ENCODE measurements around the gene RAVER1. TPM values are rescaled to one million over a fixed set of nuclear protein-coding genes. Genes with fewer than 3 reads are reported as not detected.

The RAVER1 gene
- total and polyA plus RNA-seq, 2 of the 13 experiments (the other 11 are each of a cell fraction or from before 2014, with no cell fraction given), result 3.6 to 7.9 TPM

GRCh38 chr19:10335352-10335985 is 2.1 kb upstream of the RAVER1 start (continued):
- TF ChIP-seq, protein P1, sequence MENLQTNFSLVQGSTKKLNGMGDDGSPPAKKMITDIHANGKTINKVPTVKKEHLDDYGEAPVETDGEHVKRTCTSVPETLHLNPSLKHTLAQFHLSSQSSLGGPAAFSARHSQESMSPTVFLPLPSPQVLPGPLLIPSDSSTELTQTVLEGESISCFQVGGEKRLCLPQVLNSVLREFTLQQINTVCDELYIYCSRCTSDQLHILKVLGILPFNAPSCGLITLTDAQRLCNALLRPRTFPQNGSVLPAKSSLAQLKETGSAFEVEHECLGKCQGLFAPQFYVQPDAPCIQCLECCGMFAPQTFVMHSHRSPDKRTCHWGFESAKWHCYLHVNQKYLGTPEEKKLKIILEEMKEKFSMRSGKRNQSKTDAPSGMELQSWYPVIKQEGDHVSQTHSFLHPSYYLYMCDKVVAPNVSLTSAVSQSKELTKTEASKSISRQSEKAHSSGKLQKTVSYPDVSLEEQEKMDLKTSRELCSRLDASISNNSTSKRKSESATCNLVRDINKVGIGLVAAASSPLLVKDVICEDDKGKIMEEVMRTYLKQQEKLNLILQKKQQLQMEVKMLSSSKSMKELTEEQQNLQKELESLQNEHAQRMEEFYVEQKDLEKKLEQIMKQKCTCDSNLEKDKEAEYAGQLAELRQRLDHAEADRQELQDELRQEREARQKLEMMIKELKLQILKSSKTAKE (CRISPR knock-in tag; IDR thresholded peaks at IDR 0.05; ENCODE audit: borderline replicate concordance), result 0 out of 2 replicates have a peak, but pooled peaks have one; percentile 47
- TF ChIP-seq HMG20B (CRISPR knock-in tag; conservative IDR thresholded peaks at IDR 0.05) (no peak), ZNF263 (CRISPR knock-in tag; IDR thresholded peaks at IDR 0.05) (peak; percentile 81), MED8 (CRISPR knock-in tag; IDR thresholded peaks at IDR 0.05; ENCODE audit: insufficient replicate concordance) (no peak), CBX2 (IDR thresholded peaks at IDR 0.05; ENCODE audit: low read depth, low read length) (no peak), CBX2 (CRISPR knock-in tag; IDR thresholded peaks at IDR 0.05; ENCODE audit: low read depth) (no peak), MTA1 (CRISPR knock-in tag; IDR thresholded peaks at IDR 0.05; ENCODE audit: borderline replicate concordance) (0 out of 2 replicates have a peak, but pooled peaks have one; percentile 31), NR2F6 (IDR thresholded peaks at IDR 0.05) (no peak), NR2F6 (CRISPR knock-in tag; IDR thresholded peaks at IDR 0.05) (peak; percentile 51; the same call in 1 of the 2 replicates), PHF20 (CRISPR knock-in tag; IDR thresholded peaks at IDR 0.05) (no peak), ZNF629 (CRISPR knock-in tag; conservative IDR thresholded peaks at IDR 0.05) (no peak), ZNF143 (CRISPR knock-in tag; IDR thresholded peaks at IDR 0.05) (no peak), CENPX (CRISPR knock-in tag; IDR thresholded peaks at IDR 0.05) (no peak), KMT2B (CRISPR knock-in tag; IDR thresholded peaks at IDR 0.05) (no peak), ZNF749 (CRISPR knock-in tag; IDR thresholded peaks at IDR 0.05; ENCODE audit: borderline replicate concordance) (no peak), ZBTB38 (CRISPR knock-in tag; IDR thresholded peaks at IDR 0.05) (no peak), ATF1 (CRISPR knock-in tag; IDR thresholded peaks at IDR 0.05) (no peak), SRSF4 (IDR thresholded peaks at IDR 0.05; ENCODE audit: low read depth, low read length, poor library complexity, severe bottlenecking) (no peak), ZNF7 (CRISPR knock-in tag; IDR thresholded peaks at IDR 0.05) (no peak), NKX3-1 (CRISPR knock-in tag; IDR thresholded peaks at IDR 0.05) (no peak), ZSCAN29 (CRISPR knock-in tag; conservative IDR thresholded peaks at IDR 0.05) (no peak), ARHGAP35 (CRISPR knock-in tag; IDR thresholded peaks at IDR 0.05; ENCODE audit: borderline replicate concordance) (no peak)
- TF ChIP-seq, protein P2, sequence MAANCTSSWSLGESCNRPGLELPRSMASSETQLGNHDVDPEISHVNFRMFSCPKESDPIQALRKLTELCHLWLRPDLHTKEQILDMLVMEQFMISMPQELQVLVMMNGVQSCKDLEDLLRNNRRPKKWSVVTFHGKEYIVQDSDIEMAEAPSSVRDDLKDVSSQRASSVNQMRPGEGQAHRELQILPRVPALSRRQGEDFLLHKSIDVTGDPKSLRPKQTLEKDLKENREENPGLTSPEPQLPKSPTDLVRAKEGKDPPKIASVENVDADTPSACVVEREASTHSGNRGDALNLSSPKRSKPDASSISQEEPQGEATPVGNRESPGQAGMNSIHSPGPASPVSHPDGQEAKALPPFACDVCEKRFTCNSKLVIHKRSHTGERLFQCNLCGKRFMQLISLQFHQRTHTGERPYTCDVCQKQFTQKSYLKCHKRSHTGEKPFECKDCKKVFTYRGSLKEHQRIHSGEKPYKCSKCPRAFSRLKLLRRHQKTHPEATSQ (CRISPR knock-in tag; IDR thresholded peaks at IDR 0.05; ENCODE audit: borderline replicate concordance), result no peak
- TF ChIP-seq, protein P3, sequence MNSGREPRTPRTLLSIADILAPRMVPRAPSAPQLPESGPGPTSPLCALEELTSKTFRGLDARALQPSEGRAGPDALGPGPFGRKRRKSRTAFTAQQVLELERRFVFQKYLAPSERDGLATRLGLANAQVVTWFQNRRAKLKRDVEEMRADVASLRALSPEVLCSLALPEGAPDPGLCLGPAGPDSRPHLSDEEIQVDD (CRISPR knock-in tag; IDR thresholded peaks at IDR 0.05; ENCODE audit: borderline replicate concordance), result no peak
- TF ChIP-seq, protein P4, sequence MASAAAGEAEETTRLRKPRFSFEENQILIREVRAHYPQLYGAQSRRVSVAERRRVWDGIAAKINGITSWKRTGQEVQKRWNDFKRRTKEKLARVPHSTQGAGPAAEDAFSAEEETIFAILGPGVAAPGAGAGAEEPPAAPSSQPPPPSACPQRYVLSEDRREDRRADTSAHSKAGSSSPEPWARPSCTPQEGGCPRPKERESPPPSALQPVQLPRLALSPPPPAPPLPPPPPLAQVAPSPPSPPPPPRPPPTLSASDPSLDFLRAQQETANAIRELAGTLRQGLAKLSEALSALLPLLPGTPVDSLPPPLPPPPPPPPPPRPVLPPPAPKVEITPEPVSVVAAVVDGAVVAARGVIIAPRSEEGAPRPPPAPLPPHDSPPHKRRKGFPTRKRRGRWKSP (CRISPR knock-in tag; IDR thresholded peaks at IDR 0.05), result no peak
- TF ChIP-seq, protein P5, sequence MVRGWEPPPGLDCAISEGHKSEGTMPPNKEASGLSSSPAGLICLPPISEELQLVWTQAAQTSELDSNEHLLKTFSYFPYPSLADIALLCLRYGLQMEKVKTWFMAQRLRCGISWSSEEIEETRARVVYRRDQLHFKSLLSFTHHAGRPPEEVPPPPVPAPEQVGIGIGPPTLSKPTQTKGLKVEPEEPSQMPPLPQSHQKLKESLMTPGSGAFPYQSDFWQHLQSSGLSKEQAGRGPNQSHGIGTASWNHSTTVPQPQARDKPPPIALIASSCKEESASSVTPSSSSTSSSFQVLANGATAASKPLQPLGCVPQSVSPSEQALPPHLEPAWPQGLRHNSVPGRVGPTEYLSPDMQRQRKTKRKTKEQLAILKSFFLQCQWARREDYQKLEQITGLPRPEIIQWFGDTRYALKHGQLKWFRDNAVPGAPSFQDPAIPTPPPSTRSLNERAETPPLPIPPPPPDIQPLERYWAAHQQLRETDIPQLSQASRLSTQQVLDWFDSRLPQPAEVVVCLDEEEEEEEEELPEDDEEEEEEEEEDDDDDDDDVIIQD (CRISPR knock-in tag; IDR thresholded peaks at IDR 0.05; ENCODE audit: low read depth), result no peak

All from HepG2 (cell line).